ENCODE results near the gene MEGF8.

- TF ChIP-seq REST (IDR thresholded peaks at IDR 0.05; ENCODE audit: insufficient replicate concordance, low read depth) (no peak), CTCF (IDR thresholded peaks at IDR 0.05; ENCODE audit: insufficient read depth, low read length) (peak; percentile 98)
These were observed 29.5 kb upstream of the MEGF8 start for GRCh38 chr19:42295831-42296525.

All from HL-60 (cell line).